Measurements from ENCODE around the gene CERCAM.
A peak's percentile ranks its signal among the peaks of the same experiment; 100 is the strongest.
"Not testable (repeated sequence)": the region's sequence is repeated elsewhere in the genome, so short reads cannot be mapped to it uniquely, and the experiment has no call there.

CERCAM gene

GRCh38 chr9:128393145-128393775, 27.4 kb upstream of the CERCAM start:
- no peak for DNase-seq

- DNase-seq = no peak
These were observed 26.7 kb upstream of the CERCAM start for GRCh38 chr9:128393970-128394369.

DNA sequence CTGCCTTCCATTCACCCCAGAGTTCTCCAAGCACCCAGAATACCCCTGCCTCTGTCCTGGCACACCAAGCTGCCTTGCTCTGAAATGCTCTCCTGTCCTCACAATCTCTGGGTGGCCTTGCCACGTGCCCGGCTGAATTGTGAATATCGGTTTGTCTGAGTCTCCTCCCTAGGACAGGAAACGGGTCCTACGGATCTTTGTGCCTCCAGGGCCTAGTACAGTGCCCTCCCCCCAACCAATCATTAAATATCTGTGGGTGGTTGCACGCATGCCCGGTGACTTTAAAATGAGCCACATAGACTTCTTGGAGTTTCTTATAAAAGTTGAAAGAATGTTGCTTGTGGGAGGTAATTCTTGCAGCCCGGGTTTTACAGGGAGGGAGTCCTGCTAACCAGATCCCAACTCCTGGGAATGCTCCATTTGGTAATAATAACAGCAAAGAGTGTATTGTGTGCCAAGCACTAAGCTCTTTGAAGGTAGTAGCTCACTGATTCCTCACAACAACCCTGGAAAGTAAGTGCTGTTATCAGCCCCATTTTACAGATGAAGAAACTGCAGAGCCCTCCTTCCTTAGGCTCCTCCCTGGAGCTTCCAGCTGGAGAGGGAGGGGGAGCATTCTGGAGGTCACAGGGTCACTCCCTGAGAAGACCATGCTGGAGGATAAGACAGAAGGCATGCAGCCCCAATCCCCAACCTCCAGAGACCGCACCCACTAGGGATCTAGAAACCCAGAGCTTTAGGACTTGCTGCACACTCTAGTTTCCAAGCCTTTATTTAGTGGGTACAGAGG, 26.1 kb upstream of the CERCAM start:
- DNase-seq = no peak

- no peak for DNase-seq
These were observed 23.6 kb upstream of the CERCAM start for GRCh38 chr9:128396970-128397613.

- DNase-seq = no peak
These were observed 22.8 kb upstream of the CERCAM start for GRCh38 chr9:128397831-128398230.

GRCh38 chr9:128399861-128400260, 20.8 kb upstream of the CERCAM start:
- no peak for DNase-seq

DNA sequence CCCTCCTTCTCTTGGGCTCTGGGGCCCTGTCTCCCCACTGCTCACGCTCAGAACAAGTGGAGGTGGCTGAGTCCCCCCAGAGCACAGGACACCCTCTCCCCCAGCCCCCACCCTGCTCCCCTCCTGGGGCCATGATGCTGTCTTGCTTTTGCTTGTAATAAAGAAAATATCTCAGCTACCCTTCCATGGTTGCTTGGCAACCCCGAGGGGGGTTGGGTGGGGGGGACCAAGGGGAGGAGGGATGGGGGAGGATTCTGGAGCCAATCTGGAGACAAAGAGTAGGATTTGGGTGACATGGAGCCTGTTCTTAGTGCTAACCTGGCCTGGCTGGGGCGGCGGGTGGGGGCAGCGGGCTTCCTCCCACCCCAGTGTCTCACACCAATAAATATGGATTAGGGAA, 16.1 kb upstream of the CERCAM start:
- no peak for DNase-seq

DNA sequence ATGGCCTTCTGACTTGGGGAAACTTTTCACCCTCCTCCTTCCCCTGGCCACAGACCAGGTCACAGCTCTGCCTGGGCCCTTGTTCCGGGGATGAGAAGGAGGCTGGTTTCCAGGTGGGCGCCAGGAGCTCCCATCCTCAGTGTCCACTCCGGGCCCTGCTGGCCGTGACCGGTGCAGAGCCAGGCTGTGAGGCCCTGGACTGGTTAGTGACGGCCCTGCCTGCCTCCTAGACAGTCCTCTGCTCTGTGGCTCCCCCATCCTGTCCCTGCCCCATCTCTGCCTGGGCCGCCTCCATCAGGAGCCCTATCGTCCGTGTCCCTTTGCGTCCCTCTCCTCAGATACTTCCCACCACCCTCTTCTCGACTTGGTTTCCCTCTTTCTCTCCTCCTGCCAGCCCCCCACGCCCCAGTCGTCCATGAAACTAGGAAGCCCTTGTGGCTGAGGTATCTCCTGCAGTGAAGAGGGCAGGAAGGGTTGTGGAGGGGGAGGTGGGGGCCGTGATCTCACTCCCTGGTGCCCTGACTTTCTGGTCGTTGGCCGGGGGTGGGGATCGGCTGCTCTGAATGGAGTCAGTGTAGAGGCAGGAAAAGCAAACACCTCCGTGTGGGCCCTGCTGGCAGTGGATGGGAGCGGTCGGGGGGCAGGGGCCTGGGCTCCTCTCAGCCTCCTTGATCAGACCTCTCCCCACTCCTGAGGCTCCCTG, 15.4 kb upstream of the CERCAM start:
- DNase-seq = no peak

GRCh38 chr9:128405780-128406171, 14.9 kb upstream of the CERCAM start:
- DNase-seq = no peak

GRCh38 chr9:128406848-128407391, 13.7 kb upstream of the CERCAM start:
- no peak for DNase-seq

DNA sequence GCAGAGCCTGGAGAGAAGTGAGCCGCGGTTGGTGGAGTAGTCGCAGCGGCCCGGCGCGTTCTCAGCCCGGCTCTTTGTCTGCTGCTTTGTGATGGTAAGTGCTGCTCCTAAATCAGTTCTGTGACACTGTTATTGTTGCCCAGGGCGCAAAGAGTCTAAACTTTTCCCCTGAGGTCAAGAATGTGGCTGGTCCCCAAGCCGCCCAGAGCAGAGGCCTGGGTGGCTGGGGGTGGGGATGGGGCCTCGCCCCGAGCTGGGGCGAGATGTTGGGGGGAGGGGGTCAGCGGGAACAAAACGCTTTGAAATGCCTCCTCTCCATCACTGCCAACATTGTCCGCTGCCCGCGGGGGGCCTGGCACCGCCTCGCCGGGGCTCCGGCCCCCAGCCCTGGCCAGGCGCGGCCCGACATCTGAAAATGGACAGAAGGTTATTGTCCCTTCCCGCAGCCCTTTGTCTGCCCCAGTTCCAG, 11.7 kb upstream of the CERCAM start:
- no peak for DNase-seq

DNA sequence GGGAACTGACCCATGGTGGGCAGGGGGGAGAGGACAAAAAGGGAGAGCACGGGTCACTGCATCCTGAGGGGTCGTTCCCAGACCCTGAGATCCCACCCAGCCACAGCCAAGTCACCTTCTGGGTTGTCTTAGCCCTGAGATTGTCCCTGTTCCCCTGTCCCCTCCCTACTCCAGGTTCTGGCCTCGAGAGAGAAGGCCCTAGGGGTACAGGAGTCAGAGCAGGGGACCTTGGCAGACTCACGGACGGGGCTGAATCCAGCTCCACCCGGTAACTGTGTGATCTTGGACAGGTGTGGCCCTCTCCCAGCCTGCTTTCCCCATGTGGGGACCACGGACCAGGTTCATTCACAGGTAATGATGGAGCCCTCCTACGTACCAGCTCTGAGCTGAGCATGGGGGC, 11.2 kb upstream of the CERCAM start:
- no peak for DNase-seq

GRCh38 chr9:128409978-128410377, 10.7 kb upstream of the CERCAM start:
- no peak for DNase-seq

- DNase-seq = no peak
These were observed 9.1 kb upstream of the CERCAM start for GRCh38 chr9:128411364-128412119.

- DNase-seq = peak; percentile 45
These were observed 8.4 kb upstream of the CERCAM start for GRCh38 chr9:128412120-128412790.

- not testable (repeated sequence) for DNase-seq
These were observed 6.9 kb upstream of the CERCAM start for GRCh38 chr9:128413728-128414127.

GRCh38 chr9:128414461-128414860, 6.2 kb upstream of the CERCAM start:
- no peak for DNase-seq

DNA sequence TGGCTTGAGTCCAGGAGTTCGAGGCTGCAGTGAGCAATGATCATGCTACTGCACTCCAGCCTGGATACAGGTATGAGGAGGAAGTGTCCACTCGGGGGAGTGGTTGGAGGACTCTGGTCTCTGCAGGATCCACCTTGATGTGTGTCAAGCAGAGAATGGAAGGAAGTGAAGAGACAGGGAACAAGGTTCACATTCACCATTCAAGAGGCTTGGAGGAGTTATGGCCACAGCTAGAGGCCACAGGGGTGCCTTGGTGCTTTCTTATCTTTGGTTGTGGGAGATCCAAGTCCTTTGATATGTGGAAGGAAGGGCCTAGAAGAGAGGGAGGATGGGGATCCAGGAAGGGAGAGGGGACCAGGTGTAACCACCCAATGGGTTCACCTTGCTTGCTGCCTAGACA, 5.4 kb upstream of the CERCAM start:
- DNase-seq = no peak

- DNase-seq = no peak
These were observed 4.6 kb upstream of the CERCAM start for GRCh38 chr9:128416014-128416413.

DNA sequence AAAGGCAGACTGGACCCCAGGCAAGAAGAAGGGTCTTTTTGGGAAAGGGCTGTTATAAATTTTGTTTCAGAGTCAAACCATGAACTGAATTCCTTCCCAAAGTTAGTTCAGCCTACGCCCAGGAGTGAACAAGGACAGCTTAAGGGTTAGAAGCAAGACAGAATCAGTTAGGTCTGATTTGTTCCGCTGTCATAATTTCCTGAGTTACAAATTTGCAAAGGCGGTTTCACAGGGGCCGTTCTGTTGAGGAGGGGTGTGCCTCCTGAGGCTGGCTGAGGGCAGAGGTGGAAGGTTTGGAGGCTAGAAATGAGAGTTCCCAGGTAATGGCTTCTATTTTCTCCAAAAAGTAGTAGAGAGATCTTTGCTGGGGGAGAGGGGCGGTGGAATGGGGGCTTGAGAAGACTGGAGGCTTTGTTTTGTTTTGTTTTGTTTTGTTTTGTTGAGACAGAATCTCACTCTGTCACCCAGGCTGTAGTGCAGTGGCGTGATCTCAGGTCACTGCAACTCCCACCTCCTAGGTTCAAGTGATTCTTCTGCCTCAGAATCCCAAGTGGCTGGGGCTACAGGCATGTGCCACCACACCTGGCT, 4.1 kb upstream of the CERCAM start:
- DNase-seq = no peak

Measured in NCI-H524 treated with DMSO at 0.1 percent for 48 hours (cell line).